Right atrium auricular region (tissue), 2 donors: ENCODE data around the gene NSMCE1. TPM values are rescaled to one million over a fixed set of nuclear protein-coding genes. Genes with fewer than 3 reads are reported as not detected.

Experiments
- DNase-seq: peaks from one replicate; pipeline ENCODE4 v3.0.0-alpha.2; 2019; ENCODE audit warnings: low spot score
- H3K27ac ChIP-seq, 2 donors: fragments of 200-600 bp; sonication (generic); 1 replicate in 1 of 2; 2 replicates in 1 of 2; pipeline ENCODE4 v1.5.1; 2016 to 2019
- H3K27me3 ChIP-seq, 2 donors: fragments of 200-600 bp; sonication (generic); one replicate each; pipeline versions ENCODE4 v1.5.1 to v1.6.0; 2017 to 2019
- H3K36me3 ChIP-seq: fragments of 200-600 bp; sonication (generic); one replicate; pipeline ENCODE4 v1.5.1; 2016
- H3K4me1 ChIP-seq, 2 donors: fragments of 200-600 bp; sonication (generic); one replicate each; pipeline versions ENCODE4 v1.5.1 to v1.6.0; 2017 to 2019
- H3K4me3 ChIP-seq, 2 donors: fragments of 200-600 bp; sonication (generic); 1 replicate in 1 of 2; 2 replicates in 1 of 2; pipeline ENCODE4 v1.5.1; 2017 to 2019; ENCODE audit warnings: mild to moderate bottlenecking in 1 of 2, moderate library complexity in 1 of 2
- H3K9me3 ChIP-seq, 2 donors: fragments of 200-600 bp; sonication (generic); one replicate each; pipeline ENCODE4 v1.5.1; 2019
- total RNA-seq, 2 donors: library from RNA; depleted of rRNA; stranded (reverse); fragments of >200 nt; gene quantifications; one replicate each; pipeline ENCODE4 v1.1.0, GENCODE V29; 2016
- TF ChIP-seq, protein P1 (sequence below), 2 donors: fragments of 200-600 bp; sonication (generic); IDR thresholded peaks; one replicate each; pipeline ENCODE4 v1.5.1; 2019; ENCODE audit warnings: antibody characterized with exemption in 2 of 2

NSMCE1 gene
- total RNA-seq, 2 donors from 2014 or later: 24.0 to 35.8 TPM

- no peak overlapping the region for H3K27ac ChIP-seq
- H3K4me1 ChIP-seq: no peaks in the 10 kb centered on the region
- no peak overlapping the region for H3K4me3 ChIP-seq
- no peaks in the 10 kb centered on the region for H3K36me3 ChIP-seq
- no peaks in the 10 kb centered on the region for H3K27me3 ChIP-seq
- TF ChIP-seq, protein P1, sequence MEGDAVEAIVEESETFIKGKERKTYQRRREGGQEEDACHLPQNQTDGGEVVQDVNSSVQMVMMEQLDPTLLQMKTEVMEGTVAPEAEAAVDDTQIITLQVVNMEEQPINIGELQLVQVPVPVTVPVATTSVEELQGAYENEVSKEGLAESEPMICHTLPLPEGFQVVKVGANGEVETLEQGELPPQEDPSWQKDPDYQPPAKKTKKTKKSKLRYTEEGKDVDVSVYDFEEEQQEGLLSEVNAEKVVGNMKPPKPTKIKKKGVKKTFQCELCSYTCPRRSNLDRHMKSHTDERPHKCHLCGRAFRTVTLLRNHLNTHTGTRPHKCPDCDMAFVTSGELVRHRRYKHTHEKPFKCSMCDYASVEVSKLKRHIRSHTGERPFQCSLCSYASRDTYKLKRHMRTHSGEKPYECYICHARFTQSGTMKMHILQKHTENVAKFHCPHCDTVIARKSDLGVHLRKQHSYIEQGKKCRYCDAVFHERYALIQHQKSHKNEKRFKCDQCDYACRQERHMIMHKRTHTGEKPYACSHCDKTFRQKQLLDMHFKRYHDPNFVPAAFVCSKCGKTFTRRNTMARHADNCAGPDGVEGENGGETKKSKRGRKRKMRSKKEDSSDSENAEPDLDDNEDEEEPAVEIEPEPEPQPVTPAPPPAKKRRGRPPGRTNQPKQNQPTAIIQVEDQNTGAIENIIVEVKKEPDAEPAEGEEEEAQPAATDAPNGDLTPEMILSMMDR (IDR thresholded peaks at IDR 0.05): no peak
- H3K9me3 ChIP-seq: no peaks in the 10 kb centered on the region
- DNase-seq: no peak
Observed at GRCh38 chr16:27197004-27197403, 71.6 kb downstream of the NSMCE1 start.

DNA sequence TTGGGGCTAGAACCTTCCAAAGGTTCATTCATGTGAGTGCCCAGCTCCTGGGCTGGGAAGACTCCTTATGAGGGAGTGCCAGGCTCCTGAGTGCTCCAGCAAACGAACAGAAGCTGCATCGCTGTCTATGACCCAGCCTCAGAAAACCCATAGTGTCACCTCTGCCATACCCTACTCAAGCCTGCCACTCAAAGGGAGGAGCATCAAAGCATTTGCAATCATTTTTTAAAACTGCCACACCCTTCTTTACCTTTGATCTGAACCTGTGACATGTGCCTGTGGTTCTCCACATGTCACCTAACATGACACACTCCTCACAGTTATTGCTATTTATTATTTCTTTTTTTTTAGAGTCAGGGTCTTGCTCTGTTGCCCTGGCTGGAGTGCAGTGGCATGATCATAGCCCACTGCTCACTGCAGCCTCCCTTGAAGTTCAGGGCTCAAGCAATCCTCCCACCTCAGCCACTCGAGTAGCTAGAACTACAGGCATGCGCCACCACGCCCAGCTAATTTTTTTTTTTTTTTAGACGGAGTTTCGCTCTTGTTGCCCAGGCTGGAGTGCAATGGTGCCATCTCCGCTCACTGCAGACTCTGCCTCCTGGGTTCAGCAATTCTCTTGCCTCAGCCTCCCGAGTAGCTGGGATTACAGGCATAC lies 72.5 kb downstream of the NSMCE1 start:
- H3K36me3 ChIP-seq: no peaks in the 10 kb centered on the region
- no peak overlapping the region for H3K27ac ChIP-seq
- H3K4me3 ChIP-seq: no peak overlapping the region
- TF ChIP-seq, protein P1 (IDR thresholded peaks at IDR 0.05): no peak
- no peaks in the 10 kb centered on the region for H3K4me1 ChIP-seq
- H3K27me3 ChIP-seq: no peaks in the 10 kb centered on the region
- no peaks in the 10 kb centered on the region for H3K9me3 ChIP-seq
- no peak for DNase-seq

DNA sequence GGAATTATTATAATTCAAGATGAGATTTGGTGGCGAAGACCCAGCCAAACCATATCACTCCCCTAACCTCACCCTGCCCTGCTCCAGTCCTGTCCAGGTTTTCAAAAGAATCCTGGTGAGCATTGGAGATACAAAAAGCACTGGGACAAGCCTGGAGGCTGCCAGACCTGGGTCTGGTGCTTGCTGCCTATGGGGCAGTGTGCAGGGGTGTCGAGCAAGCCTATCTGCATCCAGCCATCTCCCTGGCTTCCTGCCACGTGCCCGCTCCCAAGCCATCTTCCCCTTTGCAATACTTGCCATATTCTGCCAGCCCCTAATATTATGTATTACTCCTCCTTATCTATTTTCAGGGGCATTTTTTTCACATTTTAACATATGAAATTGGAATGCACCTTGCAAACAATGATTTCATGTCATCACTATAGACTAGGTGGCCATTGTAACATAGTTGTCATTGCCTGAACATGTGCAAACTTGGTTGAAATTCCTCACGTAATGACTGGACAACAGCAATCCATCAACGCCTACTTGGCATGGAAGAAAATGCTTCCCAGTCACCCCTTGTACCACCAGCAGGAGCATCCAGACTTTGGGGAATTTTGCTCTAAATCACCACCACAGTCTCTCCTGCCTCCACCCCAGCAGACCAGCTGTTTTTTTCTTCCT lies 73.4 kb downstream of the NSMCE1 start:
- H3K27me3 ChIP-seq: no peaks in the 10 kb centered on the region
- no peak overlapping the region for H3K27ac ChIP-seq
- no peaks in the 10 kb centered on the region for H3K9me3 ChIP-seq
- no peaks in the 10 kb centered on the region for H3K36me3 ChIP-seq
- H3K4me1 ChIP-seq: no peaks in the 10 kb centered on the region
- TF ChIP-seq, protein P1 (IDR thresholded peaks at IDR 0.05): no peak
- no peak overlapping the region for H3K4me3 ChIP-seq
- DNase-seq: no peak

GRCh38 chr16:27193300-27193990 lies 75.1 kb downstream of the NSMCE1 start:
- Histone ChIP-seq H3K36me3 (no peaks in the 10 kb centered on the region), H3K27me3 (no peaks in the 10 kb centered on the region), H3K4me1 (no peaks in the 10 kb centered on the region), H3K27ac (no peak overlapping the region), H3K4me3 (no peak overlapping the region), H3K9me3 (no peaks in the 10 kb centered on the region)
- TF ChIP-seq, protein P1 (IDR thresholded peaks at IDR 0.05): no peak
- DNase-seq: no peak

DNA sequence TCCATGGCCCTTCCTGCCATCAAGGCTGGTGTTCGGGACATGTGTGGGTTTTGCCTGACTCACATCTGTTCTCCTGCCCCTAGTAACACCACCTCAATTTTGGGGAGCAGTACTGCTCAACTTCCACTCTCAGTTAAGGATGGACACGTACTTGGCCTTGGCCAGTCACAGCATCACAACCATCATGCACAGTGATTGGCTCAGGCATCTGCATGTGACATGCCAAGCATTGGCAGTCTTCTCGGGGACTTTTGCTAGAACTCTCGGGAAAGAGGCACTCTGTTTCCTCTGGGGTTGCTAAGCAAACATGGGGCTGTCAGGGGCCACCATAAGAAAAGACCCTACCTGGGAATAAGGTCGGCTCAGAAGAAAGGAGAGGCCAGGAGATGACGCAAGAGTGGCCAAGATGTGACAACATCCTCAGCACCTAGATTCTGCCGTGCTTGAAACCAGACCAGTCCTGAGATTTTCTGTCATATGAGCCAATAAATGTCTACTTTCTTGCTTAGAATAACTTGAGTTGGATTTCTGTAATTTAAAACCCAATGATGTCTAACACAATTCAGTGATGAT lies 77.1 kb downstream of the NSMCE1 start:
- no peaks in the 10 kb centered on the region for H3K4me1 ChIP-seq
- H3K27ac ChIP-seq: no peak overlapping the region
- H3K36me3 ChIP-seq: no peaks in the 10 kb centered on the region
- no peak overlapping the region for H3K4me3 ChIP-seq
- no peak for DNase-seq
- no peaks in the 10 kb centered on the region for H3K9me3 ChIP-seq
- H3K27me3 ChIP-seq: no peaks in the 10 kb centered on the region
- TF ChIP-seq, protein P1 (IDR thresholded peaks at IDR 0.05): no peak
